Raji (cell line): ENCODE measurements around the gene PBX3.

ENCODE experiments used
- POLR2A ChIP-seq: IDR thresholded peaks from 2 replicates; pipeline ENCODE4 v1.6.1; 2011; ENCODE audit warnings: low read depth, low read length, control low read depth; ENCODE audit not compliant: insufficient read depth

PBX3 gene

GRCh38 chr9:125861405-125862058 lies 114.4 kb downstream of the PBX3 start:
- TF ChIP-seq POLR2A = no peak

DNA sequence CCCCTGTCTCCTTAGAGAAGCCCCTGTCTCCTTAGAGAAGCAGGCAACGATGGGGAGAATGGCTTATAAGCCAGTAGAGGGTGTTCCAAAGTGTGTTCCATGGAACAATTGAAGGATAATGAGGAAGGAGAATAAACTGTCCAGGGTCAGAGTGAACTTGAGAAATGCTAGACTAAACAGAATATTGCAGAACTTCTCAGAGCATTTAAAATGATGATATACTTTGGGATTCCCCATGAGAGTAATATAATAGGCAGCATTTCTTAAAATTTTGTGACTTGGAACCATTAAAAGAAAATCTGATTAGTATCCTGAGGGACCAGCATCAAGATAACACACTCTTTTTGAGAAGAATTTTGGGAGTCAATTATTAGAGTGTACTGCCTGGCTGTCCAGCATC lies 116.8 kb downstream of the PBX3 start:
- TF ChIP-seq POLR2A = no peak

- no peak for TF ChIP-seq POLR2A
Measured at GRCh38 chr9:125867751-125868415, 120.7 kb downstream of the PBX3 start.

DNA sequence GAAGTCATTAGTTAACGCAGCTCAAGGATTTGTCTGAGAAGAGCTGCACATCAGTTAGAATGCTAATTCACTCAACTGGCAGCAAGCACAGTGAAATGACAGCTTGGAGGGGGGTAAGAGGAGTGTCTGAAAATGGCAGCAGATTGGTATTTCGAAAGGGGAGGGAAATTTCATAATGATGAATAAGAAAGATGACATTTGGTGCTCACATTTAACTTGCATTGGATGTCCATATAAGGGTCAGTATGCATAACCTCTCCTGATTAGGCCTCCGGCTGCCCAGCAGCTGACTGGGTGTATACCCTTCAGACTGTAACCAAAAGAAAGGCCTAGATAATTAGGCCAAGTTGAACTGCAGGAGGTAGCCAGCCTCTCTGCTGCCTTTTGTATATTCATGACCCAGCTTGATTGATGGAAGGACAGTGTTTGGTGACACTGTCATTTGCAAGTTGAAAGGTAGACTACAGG lies 131.0 kb downstream of the PBX3 start:
- no peak for TF ChIP-seq POLR2A

DNA sequence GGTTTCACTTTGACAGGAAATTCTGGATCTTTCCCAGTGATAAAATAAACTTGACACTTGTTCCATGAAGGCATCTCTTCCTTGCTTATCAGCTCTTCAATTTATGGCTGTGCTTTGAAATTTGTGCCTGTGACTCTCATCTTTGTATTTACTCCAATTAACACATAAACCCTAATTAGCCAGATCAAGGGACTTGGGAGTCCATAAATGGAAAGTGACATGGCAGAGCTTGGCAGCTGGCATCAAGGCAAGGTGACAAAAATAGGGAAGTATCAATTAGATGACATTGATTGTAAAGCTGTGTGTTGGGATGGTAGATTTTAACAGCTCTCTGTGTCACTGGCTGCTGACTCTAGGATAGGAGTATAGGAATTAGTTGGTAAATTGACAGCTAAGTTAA lies 133.9 kb downstream of the PBX3 start:
- no peak for TF ChIP-seq POLR2A

GRCh38 chr9:125883565-125884217 lies 136.5 kb downstream of the PBX3 start:
- no peak for TF ChIP-seq POLR2A

DNA sequence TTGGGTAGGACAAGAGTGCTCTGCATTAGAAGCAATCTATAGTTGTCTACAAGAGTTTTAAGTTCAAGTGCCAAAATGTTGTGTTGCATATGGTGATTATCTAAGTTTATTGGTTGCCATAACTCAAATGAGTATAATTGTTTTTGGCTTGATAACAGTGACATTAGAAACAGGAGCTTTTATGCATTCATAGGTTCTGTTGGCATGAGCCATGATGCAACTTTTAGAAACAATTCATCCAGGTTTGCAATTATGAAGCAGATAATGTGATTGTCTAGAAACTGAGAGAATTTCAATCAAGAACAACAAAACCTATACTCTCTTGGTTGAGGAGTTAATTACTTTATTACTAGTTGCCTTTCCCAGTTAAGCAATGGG lies 137.0 kb downstream of the PBX3 start:
- no peak for TF ChIP-seq POLR2A

- no peak for TF ChIP-seq POLR2A
Measured at GRCh38 chr9:125885405-125886034, 138.3 kb downstream of the PBX3 start.

- TF ChIP-seq POLR2A = no peak
Measured at GRCh38 chr9:125886365-125886764, 139.2 kb downstream of the PBX3 start.

DNA sequence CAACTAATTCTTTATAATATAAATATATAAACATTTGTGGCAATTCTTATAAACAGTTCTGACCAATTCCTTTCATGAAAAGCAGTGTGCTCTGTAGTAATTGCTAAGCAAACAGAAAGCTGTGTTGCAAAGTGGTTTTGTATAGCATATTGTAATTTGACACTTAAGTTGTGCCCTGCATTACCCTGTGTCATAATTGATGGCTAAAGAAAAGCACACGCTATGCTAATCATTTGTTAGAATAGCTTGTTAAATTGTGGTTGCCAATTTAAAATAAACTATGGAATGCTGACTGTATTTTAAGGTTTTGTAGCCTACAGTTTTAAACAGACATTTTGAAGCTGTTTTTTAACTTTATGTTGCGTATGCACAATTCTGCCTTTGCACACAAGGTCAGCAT lies 140.0 kb downstream of the PBX3 start:
- no peak for TF ChIP-seq POLR2A

- no peak for TF ChIP-seq POLR2A
Measured at GRCh38 chr9:125888211-125888610, 141.0 kb downstream of the PBX3 start.

GRCh38 chr9:125889112-125889475 lies 141.9 kb downstream of the PBX3 start:
- no peak for TF ChIP-seq POLR2A

GRCh38 chr9:125889476-125890419 lies 142.6 kb downstream of the PBX3 start:
- no peak for TF ChIP-seq POLR2A

DNA sequence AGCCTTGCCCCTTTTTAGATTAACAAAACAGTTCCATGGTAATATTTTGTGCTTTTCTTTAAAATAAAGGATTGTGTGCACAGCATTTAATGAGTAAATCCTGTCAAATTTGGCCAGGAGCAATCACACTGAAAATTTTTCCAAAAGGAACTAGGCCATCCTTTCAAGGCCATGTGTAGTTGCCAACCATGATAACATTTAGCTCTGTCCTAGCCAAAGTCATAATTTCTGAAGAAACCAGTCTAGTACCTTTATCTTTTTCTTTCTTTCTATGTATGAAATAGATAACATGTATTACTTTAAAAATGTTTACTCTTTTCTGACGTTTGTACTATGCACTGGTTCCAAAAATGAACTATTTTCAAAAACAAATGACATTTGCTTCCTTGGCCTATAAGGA lies 143.7 kb downstream of the PBX3 start:
- no peak for TF ChIP-seq POLR2A

GRCh38 chr9:125893277-125893676 lies 146.1 kb downstream of the PBX3 start:
- TF ChIP-seq POLR2A = no peak
